Heart left ventricle (tissue), 16 donors: ENCODE data around the gene DCPS. TPM values are rescaled to one million over a fixed set of nuclear protein-coding genes. Genes with fewer than 3 reads are reported as not detected.

Source experiments
- ATAC-seq, 4 donors: fragments of 200-7000 bp; cut with Tn5 transposase; one replicate each; pipeline ENCODE4 v1.9.1; 2020 to 2022; ENCODE audit warnings: moderate library complexity in 4 of 4, mild to moderate bottlenecking in 3 of 4, moderate number of reproducible peaks in 1 of 4
- DNase-seq, 5 donors: peaks; one replicate each; pipeline ENCODE4 v3.0.0-alpha.2; 2020
- H3K27ac ChIP-seq, 12 donors: fragments of 200-600 bp; sonication (generic) in 4 of 12; one replicate each; pipeline versions ENCODE4 v1.5.0 to v1.8.0; 2016 to 2022; ENCODE audit warnings: mild to moderate bottlenecking in 2 of 12
- H3K27me3 ChIP-seq, 9 donors: fragments of 200-600 bp; sonication (generic) in 2 of 9; one replicate each; pipeline versions ENCODE4 v1.5.1 to v1.8.0; 2016 to 2022; ENCODE audit warnings: mild to moderate bottlenecking in 3 of 9
- H3K36me3 ChIP-seq, 9 donors: fragments of 200-600 bp; sonication (generic) in 2 of 9; one replicate each; pipeline versions ENCODE4 v1.5.0 to v1.8.0; 2018 to 2022; ENCODE audit warnings: mild to moderate bottlenecking in 2 of 9
- H3K4me1 ChIP-seq, 12 donors: fragments of 200-600 bp; sonication (generic) in 4 of 12; one replicate each; pipeline versions ENCODE4 v1.5.0 to v1.8.0; 2016 to 2022; ENCODE audit warnings: mild to moderate bottlenecking in 3 of 12
- H3K4me3 ChIP-seq, 12 donors: fragments of 200-600 bp; sonication (generic) in 4 of 12; one replicate each; pipeline versions ENCODE4 v1.5.0 to v1.8.0; 2017 to 2022; ENCODE audit warnings: mild to moderate bottlenecking in 9 of 12, moderate library complexity in 4 of 12
- H3K9me3 ChIP-seq, 12 donors: fragments of 200-600 bp; sonication (generic) in 4 of 12; one replicate each; pipeline versions ENCODE4 v1.5.0 to v1.8.0; 2016 to 2022; ENCODE audit warnings: mild to moderate bottlenecking in 1 of 12
- POLR2A ChIP-seq, 2 donors: fragments of 450-650 bp; IDR thresholded peaks; one replicate each; pipeline ENCODE4 v1.6.1; 2017; ENCODE audit warnings: antibody characterized with exemption in 2 of 2, mild to moderate bottlenecking in 2 of 2, moderate library complexity in 2 of 2
- WGBS, 4 donors: extraction: QIAGEN DNeasy Blood & Tissue Kit in 2 of 4; methylation state at CpG; one replicate each; pipeline versions ENCODE4 v1.1.5 to v1.1.7; 2013 to 2018; 5-methylcytosine and 5-hydroxymethylcytosine counted together
- intact Hi-C, 10 donors: fragments of 100-400 bp; cut with DNase I; formaldehyde crosslinking; loops; one replicate each; pipeline versions ENCODE4 v1.11.1 to v1.14.2; 2022
- polyA plus RNA-seq, 2 donors: library from polyadenylated mRNA; stranded (reverse); fragments of 200-250 nt; gene quantifications; one replicate each; pipeline ENCODE4 v1.2.3, GENCODE V29; 2013
- total RNA-seq, 9 donors: library from RNA; depleted of rRNA in 2 of 9; stranded (reverse); fragments of >200 nt in 2 of 9; fragmentation: NEBNext Ultra II Directional in 3 of 9; extraction: Animal tissue kit (Norgen Biotek cat#: 25700) in 3 of 9; gene quantifications; one replicate each; pipeline versions ENCODE4 v1.1.0 to v1.2.4, GENCODE V29; 2016 to 2023
- TF ChIP-seq, protein P1 (sequence below), 12 donors: fragments of 200-600 bp; sonication (generic) in 4 of 12; IDR thresholded peaks; one replicate each; pipeline versions ENCODE4 v1.5.0 to v1.8.0; 2018 to 2022; ENCODE audit warnings: antibody characterized with exemption in 12 of 12, mild to moderate bottlenecking in 5 of 12
- donor health status: ischemic (EF 13 %, LVEDD 7.1; RV severe dilation, severe dysfunction).
- donor health status: healthy with polysubstance abuse.
- donor health status: DM: no; HTN: yes; CAD: no.
- donor health status: DM: no; HTN: no; CAD: no.
- donor health status: ischemic (EF 25% LVEDD 6.9; RV normal size, moderate dysfunction).
- donor health status: ischemic (EF 25% LVEDD 5.7; RV mildly dilated, moderate dysfunction).
- donor health status: healthy.
- donor health status: DM: yes; HTN: yes; CAD: no.
- donor health status: ischemic (EF 35%, LVEDD 5.7; RV mildly dilated, moderate dysfunction).
- donor health status: nonischemic (EF 11% LVEDD 7.7; RV severe dilation, severe dysfunction).
- donor health status: DM: yes; HTN: yes; CAD: no.
- donor health status: PGD.
- donor health status: ischemic (EF 29% LVEDD 5.4; RV normal size, mild dysfunction).
- donor health status: nonischemic (EF 23%, LVEDD 6.1; RV moderate dilation, normal function).

DCPS gene
- total and polyA plus RNA-seq, 11 donors, result 7.7 to 18.9 (median 11.1) TPM

DNA sequence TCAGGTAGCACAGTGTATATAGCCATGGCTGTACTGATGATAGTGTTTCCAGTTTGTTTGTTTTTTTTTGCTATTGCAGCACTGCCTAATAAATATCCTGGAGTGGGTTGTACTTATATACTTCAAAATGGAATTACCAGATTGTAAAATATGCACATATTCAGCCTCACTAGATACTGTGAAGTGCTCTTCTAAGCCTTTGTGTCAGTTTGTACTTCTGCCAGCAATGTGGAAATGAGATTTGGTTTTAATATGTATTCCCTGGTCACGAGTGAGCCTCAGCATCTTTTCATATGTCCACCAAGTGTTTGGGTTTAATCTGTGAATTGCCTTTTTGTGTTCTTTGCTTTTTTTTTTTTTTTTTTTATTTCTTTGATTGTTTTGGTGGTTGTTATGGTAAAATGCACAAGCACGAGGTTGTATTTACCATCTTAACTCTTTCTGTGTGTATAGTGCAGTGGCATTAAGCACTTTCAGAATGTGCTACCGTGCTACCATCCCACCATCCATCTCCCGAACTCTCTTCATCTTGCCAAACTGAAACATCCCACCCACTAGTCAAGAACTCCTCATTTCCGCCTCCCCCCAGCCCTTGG lies 86.5 kb downstream of the DCPS start:
- WGBS, 4 donors, result 60 to 65% (median 62%) methylated on average over 5 of the region's 5 CpGs
- no peaks in the 10 kb centered on the region for H3K36me3 ChIP-seq
- no peaks in the 10 kb centered on the region for H3K27me3 ChIP-seq
- no peak for TF ChIP-seq POLR2A (IDR thresholded peaks at IDR 0.05)
- TF ChIP-seq, protein P1, sequence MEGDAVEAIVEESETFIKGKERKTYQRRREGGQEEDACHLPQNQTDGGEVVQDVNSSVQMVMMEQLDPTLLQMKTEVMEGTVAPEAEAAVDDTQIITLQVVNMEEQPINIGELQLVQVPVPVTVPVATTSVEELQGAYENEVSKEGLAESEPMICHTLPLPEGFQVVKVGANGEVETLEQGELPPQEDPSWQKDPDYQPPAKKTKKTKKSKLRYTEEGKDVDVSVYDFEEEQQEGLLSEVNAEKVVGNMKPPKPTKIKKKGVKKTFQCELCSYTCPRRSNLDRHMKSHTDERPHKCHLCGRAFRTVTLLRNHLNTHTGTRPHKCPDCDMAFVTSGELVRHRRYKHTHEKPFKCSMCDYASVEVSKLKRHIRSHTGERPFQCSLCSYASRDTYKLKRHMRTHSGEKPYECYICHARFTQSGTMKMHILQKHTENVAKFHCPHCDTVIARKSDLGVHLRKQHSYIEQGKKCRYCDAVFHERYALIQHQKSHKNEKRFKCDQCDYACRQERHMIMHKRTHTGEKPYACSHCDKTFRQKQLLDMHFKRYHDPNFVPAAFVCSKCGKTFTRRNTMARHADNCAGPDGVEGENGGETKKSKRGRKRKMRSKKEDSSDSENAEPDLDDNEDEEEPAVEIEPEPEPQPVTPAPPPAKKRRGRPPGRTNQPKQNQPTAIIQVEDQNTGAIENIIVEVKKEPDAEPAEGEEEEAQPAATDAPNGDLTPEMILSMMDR (IDR thresholded peaks at IDR 0.05), result no peak
- intact Hi-C loops, result loop anchor here in 4 of 10 donors (5.0 kb wide), 2 partner anchors 33 to 73 kb away; partner anchors contain the start of gene ST3GAL4 (in 4 of the 4)
- peak overlapping the region in 2 of 12 donors; percentile 9 to 90 for H3K27ac ChIP-seq
- no peaks in the 10 kb centered on the region for H3K9me3 ChIP-seq
- no peak for ATAC-seq
- no peak overlapping the region for H3K4me3 ChIP-seq
- H3K4me1 ChIP-seq, result peaks cover 12 to 84% (median 62%) of the 10 kb centered on the region in 12 donors
- no peak for DNase-seq

DNA sequence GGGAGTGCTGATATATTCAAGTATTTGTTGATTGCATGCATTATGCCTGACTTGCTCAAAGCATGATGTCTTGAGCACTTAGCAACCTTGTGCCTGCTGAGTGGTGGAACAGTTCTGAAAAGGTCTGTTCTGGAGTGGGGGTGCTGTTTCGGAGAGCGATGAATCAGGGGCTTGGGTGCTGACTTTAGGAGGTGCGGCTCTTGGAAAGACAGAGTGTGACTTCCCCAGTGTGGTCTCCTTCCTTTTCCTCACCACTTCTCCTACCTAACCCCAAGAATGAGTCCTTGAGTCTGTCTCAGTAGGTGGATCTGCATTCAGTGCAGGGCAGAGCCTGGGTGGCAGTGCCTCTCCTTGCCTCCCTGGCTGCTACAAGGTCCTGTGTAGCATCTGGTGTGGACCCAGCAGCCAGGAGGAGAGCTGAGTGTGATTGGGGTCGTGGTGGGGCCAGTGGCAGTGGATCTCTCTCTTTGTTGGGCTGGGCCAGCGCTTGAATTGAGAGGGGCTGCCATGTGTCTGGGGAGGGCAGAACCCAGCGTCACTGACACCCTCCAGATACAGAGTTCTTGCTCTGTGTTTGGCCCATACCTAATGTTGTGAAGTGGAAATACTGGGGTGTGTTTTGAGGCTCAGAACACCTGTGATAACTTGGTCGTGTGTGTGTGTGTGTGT lies 87.6 kb downstream of the DCPS start:
- no peak for TF ChIP-seq POLR2A (IDR thresholded peaks at IDR 0.05)
- TF ChIP-seq, protein P1 (IDR thresholded peaks at IDR 0.05), result no peak
- Histone ChIP-seq H3K27me3 (no peaks in the 10 kb centered on the region), H3K27ac (peak overlapping the region in 10 of 12 donors; percentile 47 to 93 (median 75)), H3K9me3 (no peaks in the 10 kb centered on the region), H3K4me1 (peaks cover 12 to 81% (median 56%) of the 10 kb centered on the region in 12 donors), H3K4me3 (no peak overlapping the region), H3K36me3 (no peaks in the 10 kb centered on the region)
- DNase-seq (no peak), ATAC-seq (no peak)
- 50 to 67% (median 57%) methylated on average over 6 to 7 of the region's 7 CpGs for WGBS, 4 donors
- intact Hi-C loops, result loop anchor here in 4 of 10 donors (5.0 kb wide), 2 partner anchors 34 to 74 kb away; partner anchors contain the start of gene ST3GAL4 (in 4 of the 4)

- no peaks in the 10 kb centered on the region for H3K27me3 ChIP-seq
- H3K4me1 ChIP-seq, result peaks cover 12 to 74% (median 49%) of the 10 kb centered on the region in 12 donors
- WGBS, 4 donors, result 17 to 25% (median 24%) methylated on average over 8 of the region's 8 CpGs
- intact Hi-C loops, result loop anchor here in 5 of 10 donors (2.0 to 5.0 kb wide), 4 partner anchors 35 to 81 kb away; partner anchors contain the start of gene ST3GAL4 (in 4 of the 5)
- no peaks in the 10 kb centered on the region for H3K36me3 ChIP-seq
- H3K9me3 ChIP-seq, result no peaks in the 10 kb centered on the region
- ATAC-seq (peak; percentile 29 to 70 (median 54)), DNase-seq (peak in 3 of 5 donors; percentile 54 to 74 (median 68))
- TF ChIP-seq, protein P1 (IDR thresholded peaks at IDR 0.05), result peak in 7 of 12 donors; percentile 14 to 53 (median 28)
- no peak for TF ChIP-seq POLR2A (IDR thresholded peaks at IDR 0.05)
- no peak overlapping the region for H3K4me3 ChIP-seq
- peak overlapping the region; percentile 47 to 93 (median 74) for H3K27ac ChIP-seq
These were observed 88.2 kb downstream of the DCPS start for GRCh38 chr11:126391970-126392632.
